ENCODE results near the gene SLC39A11. TPM values are rescaled to one million over a fixed set of nuclear protein-coding genes. Genes with fewer than 3 reads are reported as not detected.

Gene SLC39A11
- total RNA-seq, 1 donor from 2014 or later: 5.5 TPM

GRCh38 chr17:72920513-72920912 lies 172.0 kb downstream of the SLC39A11 start:
- Histone ChIP-seq H3K27ac (no peak overlapping the region), H3K4me1 (no peaks in the 10 kb centered on the region)

GRCh38 chr17:72916991-72917390 lies 175.5 kb downstream of the SLC39A11 start:
- Histone ChIP-seq H3K9me3 (ENCODE audit: low read depth) (no peaks in the 10 kb centered on the region), H3K36me3 (no peaks in the 10 kb centered on the region), H2AFZ (replicated peaks) (no peak overlapping the region), H4K20me1 (ENCODE audit: low read depth) (no peaks in the 10 kb centered on the region), H3K79me2 (ENCODE audit: low read depth) (no peaks in the 10 kb centered on the region), H3K9ac (no peak overlapping the region), H3K4me1 (no peaks in the 10 kb centered on the region), H3K27ac (no peak overlapping the region), H3K4me2 (no peak overlapping the region), H3K27me3 (no peaks in the 10 kb centered on the region), H3F3A (ENCODE audit: low read depth) (no peaks in the 10 kb centered on the region), H3K4me3 (no peak overlapping the region)
- Mint-ChIP-seq H3K27ac (no peak overlapping the region), H3K4me3 (no peak overlapping the region), H3K9me3 (peaks cover 5% of the 10 kb centered on the region), H3K4me1 (peaks cover 13% of the 10 kb centered on the region), H3K27me3 (ENCODE audit: insufficient read depth, low read depth) (peaks cover 4% of the 10 kb centered on the region), H3K36me3 (no peaks in the 10 kb centered on the region)
- TF ChIP-seq EZH2phosphoT487 (IDR thresholded peaks at IDR 0.05) (no peak), EZH2 (IDR thresholded peaks at IDR 0.05) (no peak), CTCF (IDR thresholded peaks at IDR 0.05) (no peak)
- no peak for DNase-seq (ENCODE audit: low spot score)

More at GRCh38 chr17:72920513-72920912, 172.0 kb downstream of the SLC39A11 start:
- H3K27me3 Mint-ChIP-seq (ENCODE audit: insufficient read depth, low read depth): peaks cover 2% of the 10 kb centered on the region
- peaks cover 5% of the 10 kb centered on the region for H3K9me3 Mint-ChIP-seq
- DNase-seq (ENCODE audit: low spot score): no peak
- Histone ChIP-seq H3K4me3 (no peak overlapping the region), H3K4me2 (no peak overlapping the region), H3K9ac (no peak overlapping the region), H3K9me3 (ENCODE audit: low read depth) (no peaks in the 10 kb centered on the region), H4K20me1 (ENCODE audit: low read depth) (no peaks in the 10 kb centered on the region), H3K27me3 (no peaks in the 10 kb centered on the region), H3K36me3 (no peaks in the 10 kb centered on the region), H2AFZ (replicated peaks) (no peak overlapping the region), H3K79me2 (ENCODE audit: low read depth) (no peaks in the 10 kb centered on the region), H3F3A (ENCODE audit: low read depth) (no peaks in the 10 kb centered on the region)
- peaks cover 4% of the 10 kb centered on the region for H3K4me1 Mint-ChIP-seq
- H3K4me3 Mint-ChIP-seq: no peak overlapping the region
- no peak overlapping the region for H3K27ac Mint-ChIP-seq
- TF ChIP-seq EZH2phosphoT487 (IDR thresholded peaks at IDR 0.05) (no peak), EZH2 (IDR thresholded peaks at IDR 0.05) (no peak), CTCF (IDR thresholded peaks at IDR 0.05) (no peak)
- H3K36me3 Mint-ChIP-seq: peaks cover 3% of the 10 kb centered on the region

GRCh38 chr17:72915625-72916081 lies 176.8 kb downstream of the SLC39A11 start:
- Histone ChIP-seq H3K4me3 (no peak overlapping the region), H3K27me3 (no peaks in the 10 kb centered on the region), H2AFZ (replicated peaks) (no peak overlapping the region), H3K9ac (no peak overlapping the region), H3K27ac (no peak overlapping the region), H4K20me1 (ENCODE audit: low read depth) (no peaks in the 10 kb centered on the region), H3K4me2 (no peak overlapping the region), H3F3A (ENCODE audit: low read depth) (no peaks in the 10 kb centered on the region), H3K4me1 (no peaks in the 10 kb centered on the region), H3K36me3 (no peaks in the 10 kb centered on the region), H3K9me3 (ENCODE audit: low read depth) (no peaks in the 10 kb centered on the region), H3K79me2 (ENCODE audit: low read depth) (no peaks in the 10 kb centered on the region)
- no peak for DNase-seq (ENCODE audit: low spot score)
- Mint-ChIP-seq H3K4me1 (peaks cover 13% of the 10 kb centered on the region), H3K4me3 (no peak overlapping the region), H3K36me3 (no peaks in the 10 kb centered on the region), H3K27ac (no peak overlapping the region), H3K27me3 (ENCODE audit: insufficient read depth, low read depth) (peaks cover 9% of the 10 kb centered on the region), H3K9me3 (peaks cover 5% of the 10 kb centered on the region)
- TF ChIP-seq EZH2 (IDR thresholded peaks at IDR 0.05) (no peak), EZH2phosphoT487 (IDR thresholded peaks at IDR 0.05) (no peak), CTCF (IDR thresholded peaks at IDR 0.05) (no peak)
